GM19043 (cell line): ENCODE data around the gene BARHL2.

Experiments
- ATAC-seq: cut with Tn5 transposase; IDR thresholded peaks from one replicate; pipeline ENCODE4 v1.9.1; 2021; ENCODE audit warnings: low read depth; ENCODE audit not compliant: unreplicated experiment

BARHL2 gene

GRCh38 chr1:90724926-90725656, 8.0 kb upstream of the BARHL2 start:
- no peak for ATAC-seq

GRCh38 chr1:90724361-90724760, 7.3 kb upstream of the BARHL2 start:
- no peak for ATAC-seq

- ATAC-seq, result no peak
Observed at GRCh38 chr1:90723590-90724108, 6.5 kb upstream of the BARHL2 start.

GRCh38 chr1:90722874-90723589, 5.9 kb upstream of the BARHL2 start:
- ATAC-seq, result no peak

- no peak for ATAC-seq
Observed at GRCh38 chr1:90721210-90722194, 4.4 kb upstream of the BARHL2 start.

GRCh38 chr1:90720145-90720636, 3.1 kb upstream of the BARHL2 start:
- no peak for ATAC-seq

- ATAC-seq, result no peak
Observed at GRCh38 chr1:90719330-90720144, 2.4 kb upstream of the BARHL2 start.

GRCh38 chr1:90718411-90719329, 1.6 kb upstream of the BARHL2 start:
- ATAC-seq, result no peak

- no peak for ATAC-seq
Observed at GRCh38 chr1:90717665-90718410, 736 bp upstream of the BARHL2 start.

- ATAC-seq, result no peak
Observed at GRCh38 chr1:90717356-90717664, 208 bp upstream of the BARHL2 start.

- ATAC-seq, result no peak
Observed at GRCh38 chr1:90716243-90716551, 905 bp downstream of the BARHL2 start.

- ATAC-seq, result no peak
Observed at GRCh38 chr1:90715309-90715708, 1.8 kb downstream of the BARHL2 start.

- no peak for ATAC-seq
Observed at GRCh38 chr1:90714521-90714951, 2.6 kb downstream of the BARHL2 start.

- ATAC-seq, result no peak
Observed at GRCh38 chr1:90713741-90714509, 3.2 kb downstream of the BARHL2 start.

GRCh38 chr1:90712915-90713730, 4.0 kb downstream of the BARHL2 start:
- no peak for ATAC-seq

- no peak for ATAC-seq
Observed at GRCh38 chr1:90712153-90712856, 4.8 kb downstream of the BARHL2 start.
